Neural cell (in vitro differentiated cells): Measurements from ENCODE around the gene NOSIP. TPM values are rescaled to one million over a fixed set of nuclear protein-coding genes. Genes with fewer than 3 reads are reported as not detected.

ENCODE experiments used
- H2AFZ ChIP-seq: fragments of 200-600, 300-800 bp; sonication (generic), shearing (Covaris generic); 2 replicates; pipeline ENCODE4 v1.6.0; 2014; ENCODE audit warnings: low read depth, mild to moderate bottlenecking, antibody characterized with exemption, low read length, moderate library complexity
- H3F3A ChIP-seq: fragments of 200-600 bp; shearing (Covaris generic); 2 replicates; pipeline ENCODE4 v1.6.1; 2016; ENCODE audit warnings: mild to moderate bottlenecking, moderate library complexity, mixed read lengths, antibody characterized with exemption, low read length; ENCODE audit not compliant: insufficient read depth, poor library complexity, severe bottlenecking
- H3K27ac ChIP-seq: fragments of 200-600, 300-800 bp; sonication (generic), shearing (Covaris generic); 2 replicates; pipeline ENCODE4 v1.5.1; 2014; ENCODE audit warnings: mild to moderate bottlenecking, low read length, moderate library complexity
- H3K27me3 ChIP-seq: fragments of 300-800, 200-600 bp; sonication (generic), shearing (Covaris generic); 2 replicates; pipeline ENCODE4 v1.6.0; 2014; ENCODE audit warnings: mild to moderate bottlenecking, low read depth, low read length, moderate library complexity; ENCODE audit not compliant: insufficient read depth
- H3K36me3 ChIP-seq: fragments of 300-800, 200-600 bp; sonication (generic), shearing (Covaris generic); 2 replicates; pipeline ENCODE4 v1.5.1; 2014; ENCODE audit warnings: mild to moderate bottlenecking, antibody characterized with exemption, low read length, moderate library complexity; ENCODE audit not compliant: insufficient read depth
- H3K4me2 ChIP-seq: fragments of 300-800, 200-600 bp; sonication (generic), shearing (Covaris generic); 2 replicates; pipeline ENCODE4 v1.6.0; 2014; ENCODE audit warnings: mild to moderate bottlenecking, low read length
- H3K4me3 ChIP-seq: fragments of 300-800, 200-600 bp; sonication (generic), shearing (Covaris generic); 2 replicates; pipeline ENCODE4 v1.5.1; 2014; ENCODE audit warnings: mild to moderate bottlenecking, low read length, moderate library complexity
- H3K79me2 ChIP-seq: fragments of 200-600 bp; shearing (Covaris generic); replicated peaks from 2 replicates; pipeline ENCODE4 v1.6.0; 2014; ENCODE audit warnings: mild to moderate bottlenecking, low read length, moderate library complexity; ENCODE audit not compliant: insufficient read depth
- H3K9ac ChIP-seq: fragments of 300-800, 200-600 bp; sonication (generic), shearing (Covaris generic); 2 replicates; pipeline ENCODE4 v1.6.1; 2016; ENCODE audit warnings: mild to moderate bottlenecking, low read length, mixed read lengths
- H3K9me2 ChIP-seq: fragments of 200-600 bp; shearing (Covaris generic); 2 replicates; pipeline ENCODE4 v1.6.1; 2016; ENCODE audit warnings: mild to moderate bottlenecking, low read length, mixed read lengths; ENCODE audit not compliant: insufficient read depth
- H3K9me3 ChIP-seq: fragments of 200-600, 300-800 bp; sonication (generic), shearing (Covaris generic); 2 replicates; pipeline ENCODE4 v1.6.1; 2016; ENCODE audit warnings: mild to moderate bottlenecking, mixed run types, low read length, moderate library complexity, mixed read lengths
- H4K20me1 ChIP-seq: fragments of 200-600 bp; shearing (Covaris generic); 2 replicates; pipeline ENCODE4 v1.6.1; 2016; ENCODE audit warnings: mild to moderate bottlenecking, mixed run types; ENCODE audit not compliant: insufficient read depth
- EP300 ChIP-seq: fragments of 450-650 bp; conservative IDR thresholded peaks from 2 replicates; pipeline ENCODE4 v1.6.1; 2014; ENCODE audit warnings: antibody characterized with exemption, mild to moderate bottlenecking, moderate library complexity; ENCODE audit not compliant: poor library complexity, severe bottlenecking
- EZH2 ChIP-seq: fragments of 200-600, 300-800 bp; shearing (Covaris generic), sonication (generic); IDR thresholded peaks from 2 replicates; pipeline ENCODE4 v1.6.1; 2014; ENCODE audit warnings: antibody characterized with exemption, low read length, borderline replicate concordance, mild to moderate bottlenecking; ENCODE audit not compliant: insufficient read depth, poor library complexity, severe bottlenecking
- MXI1 ChIP-seq: fragments of 450-650 bp; conservative IDR thresholded peaks from 2 replicates; pipeline ENCODE4 v1.6.1; 2014; ENCODE audit warnings: antibody characterized with exemption, mild to moderate bottlenecking; ENCODE audit not compliant: poor library complexity, severe bottlenecking
- POLR2AphosphoS5 ChIP-seq: IDR thresholded peaks from 2 replicates; pipeline ENCODE4 v1.6.1; 2012
- RAD21 ChIP-seq: fragments of 450-650 bp; conservative IDR thresholded peaks from 2 replicates; pipeline ENCODE4 v1.6.1; 2014; ENCODE audit warnings: antibody characterized with exemption, mild to moderate bottlenecking, moderate library complexity
- REST ChIP-seq: IDR thresholded peaks from 2 replicates; pipeline ENCODE4 v1.6.1; 2012; ENCODE audit warnings: borderline replicate concordance
- SMC3 ChIP-seq: fragments of 450-650 bp; conservative IDR thresholded peaks from 2 replicates; pipeline ENCODE4 v1.6.1; 2014; ENCODE audit warnings: antibody characterized with exemption, mild to moderate bottlenecking, moderate library complexity; ENCODE audit not compliant: poor library complexity
- TAF1 ChIP-seq: IDR thresholded peaks from 2 replicates; pipeline ENCODE4 v1.6.1; 2012; ENCODE audit warnings: low read depth
- polyA plus RNA-seq: library from polyadenylated mRNA; depleted of rRNA; stranded (reverse); fragments of >200 nt; gene quantifications from 2 replicates; pipeline ENCODE4 v1.2.3, GENCODE V29; 2014
- TF ChIP-seq, protein P1 (sequence below): fragments of 450-650 bp; IDR thresholded peaks from 2 replicates; pipeline ENCODE4 v1.5.1; 2014; ENCODE audit warnings: antibody characterized with exemption, mild to moderate bottlenecking, moderate library complexity; ENCODE audit not compliant: poor library complexity, severe bottlenecking

The NOSIP gene
- polyA plus RNA-seq, 1 donor from 2014 or later: 129 TPM

DNA sequence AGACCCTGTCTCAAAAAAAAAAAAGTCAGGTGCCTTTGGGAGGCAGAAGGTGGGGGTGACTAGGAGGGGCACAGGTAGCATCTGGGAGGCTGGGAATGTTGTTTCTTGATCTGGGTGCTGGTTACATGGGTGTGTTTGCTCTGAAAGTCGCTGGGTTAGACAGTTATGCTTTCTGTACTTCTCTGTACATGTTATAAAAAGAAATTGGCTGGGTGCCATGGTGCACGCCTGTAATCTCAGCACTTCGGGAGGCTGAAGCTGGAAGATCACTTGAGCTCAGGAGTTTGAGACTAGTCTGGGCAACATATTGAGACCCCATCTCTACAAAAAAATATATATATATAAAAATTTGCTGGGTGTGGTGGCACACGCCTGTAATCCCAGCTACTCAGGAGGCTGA is 15.1 kb downstream of the NOSIP start:
- Histone ChIP-seq H3K9ac (no peak overlapping the region), H3K36me3 (no peaks in the 10 kb centered on the region), H3K27ac (no peak overlapping the region), H3K27me3 (no peaks in the 10 kb centered on the region), H3K9me2 (no peaks in the 10 kb centered on the region), H2AFZ (no peak overlapping the region), H4K20me1 (no peaks in the 10 kb centered on the region), H3K4me3 (no peak overlapping the region), H3F3A (no peaks in the 10 kb centered on the region), H3K79me2 (peaks cover 2% of the 10 kb centered on the region), H3K4me2 (no peak overlapping the region), H3K9me3 (no peaks in the 10 kb centered on the region)
- TF ChIP-seq TAF1 (no peak), EP300 (no peak), EZH2 (no peak), RAD21 (no peak), MXI1 (no peak), POLR2AphosphoS5 (no peak), REST (no peak), SMC3 (no peak)
- TF ChIP-seq, protein P1, sequence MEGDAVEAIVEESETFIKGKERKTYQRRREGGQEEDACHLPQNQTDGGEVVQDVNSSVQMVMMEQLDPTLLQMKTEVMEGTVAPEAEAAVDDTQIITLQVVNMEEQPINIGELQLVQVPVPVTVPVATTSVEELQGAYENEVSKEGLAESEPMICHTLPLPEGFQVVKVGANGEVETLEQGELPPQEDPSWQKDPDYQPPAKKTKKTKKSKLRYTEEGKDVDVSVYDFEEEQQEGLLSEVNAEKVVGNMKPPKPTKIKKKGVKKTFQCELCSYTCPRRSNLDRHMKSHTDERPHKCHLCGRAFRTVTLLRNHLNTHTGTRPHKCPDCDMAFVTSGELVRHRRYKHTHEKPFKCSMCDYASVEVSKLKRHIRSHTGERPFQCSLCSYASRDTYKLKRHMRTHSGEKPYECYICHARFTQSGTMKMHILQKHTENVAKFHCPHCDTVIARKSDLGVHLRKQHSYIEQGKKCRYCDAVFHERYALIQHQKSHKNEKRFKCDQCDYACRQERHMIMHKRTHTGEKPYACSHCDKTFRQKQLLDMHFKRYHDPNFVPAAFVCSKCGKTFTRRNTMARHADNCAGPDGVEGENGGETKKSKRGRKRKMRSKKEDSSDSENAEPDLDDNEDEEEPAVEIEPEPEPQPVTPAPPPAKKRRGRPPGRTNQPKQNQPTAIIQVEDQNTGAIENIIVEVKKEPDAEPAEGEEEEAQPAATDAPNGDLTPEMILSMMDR: no peak

DNA sequence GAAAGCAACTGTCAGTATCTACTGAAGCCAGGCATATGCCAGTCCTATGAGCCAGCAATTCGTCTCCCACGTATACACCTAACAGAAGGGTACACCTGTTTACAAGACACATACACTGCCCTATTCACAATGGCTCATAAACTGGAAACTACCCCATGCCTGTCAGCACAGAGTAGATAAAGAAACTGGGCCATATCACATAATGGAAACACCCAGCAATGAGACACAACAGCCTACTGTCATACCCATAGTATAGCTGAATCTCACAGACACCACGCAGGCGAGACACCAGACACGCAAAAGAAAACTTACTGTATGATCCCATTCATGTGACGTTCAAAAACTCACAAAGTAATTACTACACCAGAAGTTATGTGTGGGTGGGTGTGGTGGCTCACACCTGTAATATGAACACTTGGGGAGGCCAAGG is 15.7 kb downstream of the NOSIP start:
- no peaks in the 10 kb centered on the region for H4K20me1 ChIP-seq
- peaks cover 2% of the 10 kb centered on the region for H3K79me2 ChIP-seq

More for the DNA sequence above, 15.7 kb downstream of the NOSIP start:
- Histone ChIP-seq H3K4me2 (no peak overlapping the region), H2AFZ (no peak overlapping the region), H3K9ac (no peak overlapping the region), H3K9me3 (no peaks in the 10 kb centered on the region), H3K9me2 (no peaks in the 10 kb centered on the region), H3K27me3 (no peaks in the 10 kb centered on the region), H3K27ac (no peak overlapping the region), H3K36me3 (no peaks in the 10 kb centered on the region), H3K4me3 (no peak overlapping the region), H3F3A (no peaks in the 10 kb centered on the region)
- TF ChIP-seq EZH2 (no peak), TAF1 (no peak), REST (no peak), MXI1 (no peak), RAD21 (no peak), SMC3 (no peak), EP300 (no peak), POLR2AphosphoS5 (no peak)
- TF ChIP-seq, protein P1: no peak
